NCI-H345 (cell line): ENCODE measurements around the gene RPL26.

Source experiments
- DNase-seq: peaks from one replicate; lab custom pipeline; 2025; lab: John Stamatoyannopoulos, UW

RPL26 gene

DNA sequence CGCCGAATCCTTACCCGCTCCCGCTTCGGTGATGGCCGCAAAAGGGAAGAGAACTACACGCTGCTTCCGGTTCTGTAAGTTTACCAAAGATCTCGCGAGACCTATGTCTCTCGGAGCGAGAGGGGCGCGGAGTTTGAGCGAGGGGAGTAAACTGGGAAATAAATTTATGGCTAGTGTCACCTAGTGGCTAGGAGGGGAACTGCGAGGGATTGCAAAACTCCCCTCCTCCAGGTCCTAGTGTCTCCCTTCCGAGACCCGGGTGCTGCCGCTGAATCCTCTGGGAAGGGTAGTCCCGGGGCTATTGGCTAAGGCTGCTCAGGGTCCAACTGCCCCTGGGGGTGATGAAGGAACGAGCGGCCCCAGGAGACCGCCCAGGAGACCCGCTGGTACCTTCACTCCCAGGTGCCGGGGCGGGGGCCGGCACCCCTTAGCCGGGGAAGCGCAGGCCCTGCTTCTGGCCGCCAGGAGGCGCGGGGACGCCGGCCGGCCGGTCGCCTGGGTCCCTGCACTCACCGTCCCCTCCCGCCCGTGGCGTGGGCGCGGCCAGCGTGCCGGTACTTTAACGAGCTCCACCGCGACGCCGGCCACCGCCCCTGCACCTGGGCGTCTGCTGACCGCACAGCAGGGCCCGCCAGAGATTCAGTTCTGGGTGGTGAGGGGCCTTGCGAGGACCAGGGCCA, at the start of gene RPL26:
Gene RPL26, minus strand, starts transcription at position 51 of the 680 bp plus-strand sequence. CDS start 883 bp downstream, outside the sequence.
- DNase-seq: peak; percentile 98

DNA sequence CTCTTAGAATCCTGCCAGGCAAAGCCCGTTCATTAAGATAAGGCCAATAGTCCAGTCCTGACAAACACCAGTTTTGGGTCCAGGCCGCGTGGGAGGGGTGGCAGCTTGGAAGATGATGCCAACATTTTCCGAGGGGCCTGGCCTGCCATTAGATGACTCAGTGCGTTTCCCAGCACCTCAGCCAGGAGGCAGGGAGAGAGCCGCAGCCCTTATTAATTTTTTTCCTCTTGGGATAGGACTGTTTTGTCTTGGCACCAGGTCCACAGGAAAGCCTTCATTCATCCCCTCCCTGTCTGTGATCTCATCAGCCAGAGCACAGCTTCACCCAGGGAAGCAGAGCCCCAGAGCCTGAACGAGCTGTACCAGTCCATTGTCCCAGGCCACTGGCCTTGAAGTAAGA, 48.0 kb upstream of the RPL26 start:
- DNase-seq: no peak

GRCh38 chr17:8426802-8427201, 43.8 kb upstream of the RPL26 start:
- DNase-seq: no peak

- DNase-seq: no peak
Observed at GRCh38 chr17:8426094-8426720, 43.2 kb upstream of the RPL26 start.

- no peak for DNase-seq
Observed at GRCh38 chr17:8421571-8421970, 38.6 kb upstream of the RPL26 start.

DNA sequence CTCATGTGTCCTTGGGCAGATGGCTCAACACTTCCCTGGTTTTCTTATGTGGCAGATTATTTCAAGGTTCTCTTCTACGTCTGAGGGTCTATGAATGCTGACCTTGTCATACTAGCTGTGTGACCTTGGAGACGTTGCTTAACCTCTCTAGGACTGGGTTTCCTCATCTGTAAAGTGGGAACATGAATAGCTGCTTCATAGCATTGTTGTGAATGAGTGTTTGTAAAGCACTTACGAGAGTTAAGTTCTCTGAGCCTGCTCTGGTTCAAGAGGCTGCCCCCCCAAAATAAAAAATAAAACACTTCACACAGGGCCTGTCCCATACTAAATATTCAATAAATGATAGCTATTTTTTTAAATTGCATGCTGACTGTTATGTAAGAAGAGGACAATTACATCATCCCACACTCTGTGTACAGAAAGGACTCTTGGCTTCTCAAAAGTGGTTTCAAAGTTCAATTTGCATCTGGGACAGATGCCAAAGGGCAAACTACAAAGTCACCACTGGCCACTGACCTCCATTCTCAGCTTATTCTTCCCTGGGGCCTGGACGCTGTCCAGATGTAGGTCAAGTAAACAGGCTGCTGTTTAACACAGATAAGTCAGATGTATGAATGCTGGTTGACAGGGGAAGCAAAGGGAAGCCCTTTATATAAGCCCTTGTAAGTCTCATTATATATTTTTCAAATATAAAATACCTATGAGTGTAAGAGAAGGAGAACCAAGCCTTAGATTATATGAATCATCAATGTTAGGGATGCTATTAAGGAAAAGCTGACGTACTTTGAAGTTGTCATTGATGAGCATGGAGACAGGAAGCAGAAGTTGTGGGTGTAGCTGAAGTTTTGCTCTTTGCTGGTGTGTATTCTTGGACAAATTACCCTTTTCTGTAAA, 37.3 kb upstream of the RPL26 start:
- DNase-seq: no peak

DNA sequence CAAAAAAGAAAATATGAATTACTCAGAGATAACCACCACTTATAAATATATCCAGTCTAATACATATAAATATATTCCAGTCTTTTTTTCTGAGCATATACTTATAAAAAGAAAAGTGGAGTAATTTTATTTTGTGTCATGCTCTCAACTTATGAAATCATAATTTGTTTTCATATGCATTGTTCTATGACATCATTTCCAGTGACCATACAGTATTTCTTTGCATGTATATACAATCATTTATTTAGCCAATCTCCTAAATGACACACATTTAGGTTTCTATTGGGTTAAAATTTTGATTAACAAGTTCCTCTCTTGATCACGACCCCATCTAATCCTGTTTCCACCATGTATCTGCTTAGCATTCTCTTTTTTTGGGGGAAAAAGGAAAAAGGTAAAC, 36.3 kb upstream of the RPL26 start:
- no peak for DNase-seq

- no peak for DNase-seq
Observed at GRCh38 chr17:8418471-8418870, 35.5 kb upstream of the RPL26 start.

GRCh38 chr17:8417806-8418205, 34.8 kb upstream of the RPL26 start:
- DNase-seq: no peak

DNA sequence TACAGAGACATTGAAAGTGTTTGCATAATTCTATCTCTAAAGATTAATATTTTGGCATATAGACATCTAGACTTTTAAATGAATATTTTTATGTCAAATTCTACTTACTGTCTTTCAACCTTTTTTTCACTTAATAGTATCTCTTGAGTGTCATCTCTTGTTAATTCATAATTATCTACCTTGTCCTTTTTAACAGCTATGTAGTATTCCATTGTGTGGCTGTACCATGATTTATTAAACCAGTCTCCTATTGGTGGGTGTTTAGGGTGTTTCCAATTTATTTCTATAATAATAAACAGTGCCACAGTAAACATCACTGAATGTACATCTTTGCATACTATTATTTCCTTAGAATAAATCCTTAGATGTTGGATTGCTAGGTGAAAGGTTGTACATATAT, 30.9 kb upstream of the RPL26 start:
- no peak for DNase-seq

GRCh38 chr17:8413328-8413727, 30.3 kb upstream of the RPL26 start:
- no peak for DNase-seq

DNA sequence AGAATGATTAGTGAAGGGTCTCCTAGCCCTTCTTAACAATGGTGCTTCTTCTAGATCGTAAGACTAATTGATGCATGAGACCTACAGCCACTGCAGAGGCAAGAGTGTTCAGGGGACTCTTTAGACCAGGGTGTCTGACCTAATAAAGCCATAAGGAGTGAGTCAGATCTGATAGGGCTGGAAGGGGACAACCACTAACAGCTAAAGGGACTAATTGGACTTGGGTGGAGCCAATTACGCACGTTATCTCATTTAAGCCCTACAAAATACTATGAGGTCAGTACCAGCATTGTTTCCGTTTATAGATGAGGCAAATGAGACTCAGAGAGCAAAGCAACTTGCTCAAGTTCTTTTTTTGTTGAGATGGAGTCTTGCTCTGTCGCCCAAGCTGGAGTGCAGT, 29.1 kb upstream of the RPL26 start:
- no peak for DNase-seq

- no peak for DNase-seq
Observed at GRCh38 chr17:8410883-8411238, 27.9 kb upstream of the RPL26 start.

- DNase-seq: peak; percentile 80
Observed at GRCh38 chr17:8409966-8410882, 27.2 kb upstream of the RPL26 start.

GRCh38 chr17:8408371-8408770, 25.4 kb upstream of the RPL26 start:
- DNase-seq: no peak

DNA sequence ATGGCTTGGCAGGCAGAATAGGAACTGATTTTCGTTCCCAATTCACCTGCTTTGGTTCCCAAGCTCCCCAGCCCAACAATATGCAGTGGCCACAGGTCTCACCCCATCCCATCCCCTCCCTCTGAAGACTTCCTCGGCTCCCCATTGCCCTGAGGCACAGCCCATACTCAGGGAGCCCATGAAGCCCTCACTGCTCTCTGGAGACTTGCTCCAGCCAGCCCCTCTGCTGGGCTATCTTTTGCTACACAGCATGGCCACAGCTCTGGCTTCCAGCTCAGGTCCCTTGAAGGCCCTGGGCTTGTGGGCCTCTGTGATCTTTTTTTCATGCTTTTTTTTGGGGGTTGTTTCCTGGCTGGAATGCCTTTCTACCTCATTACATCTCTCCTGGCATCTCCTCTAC, 23.2 kb upstream of the RPL26 start:
- no peak for DNase-seq

- DNase-seq: no peak
Observed at GRCh38 chr17:8405499-8406016, 22.6 kb upstream of the RPL26 start.

DNA sequence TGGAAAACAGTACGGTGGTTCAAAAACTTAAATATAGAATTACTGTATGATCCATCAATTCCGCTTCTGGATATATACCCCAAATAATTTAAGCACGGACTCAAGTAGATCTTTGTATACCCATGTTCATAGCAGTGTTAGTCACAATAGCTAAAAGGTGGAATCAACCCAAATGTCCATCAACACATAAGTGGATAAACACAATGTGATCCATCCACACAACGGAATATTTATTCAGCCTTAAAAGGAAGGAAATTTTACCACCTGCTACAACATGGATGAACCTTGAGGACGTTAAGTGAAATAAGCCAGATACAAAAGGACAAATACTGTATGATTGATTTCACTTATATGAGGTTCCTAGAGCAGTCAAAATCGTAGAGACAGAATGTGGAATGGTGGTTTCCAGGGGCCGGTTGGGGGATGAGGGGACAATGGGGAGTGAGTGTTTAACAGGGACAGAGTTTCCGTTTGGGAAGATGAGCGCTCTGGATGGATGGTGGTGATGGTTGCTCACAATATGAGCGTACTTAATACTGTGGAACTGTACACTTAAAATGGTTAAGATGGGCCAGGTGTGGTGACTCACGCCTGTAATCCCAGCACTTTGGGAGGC, 20.0 kb upstream of the RPL26 start:
- DNase-seq: no peak

GRCh38 chr17:8401107-8401506, 18.1 kb upstream of the RPL26 start:
- DNase-seq: no peak

GRCh38 chr17:8398980-8399379, 16.0 kb upstream of the RPL26 start:
- no peak for DNase-seq

GRCh38 chr17:8397636-8398035, 14.6 kb upstream of the RPL26 start, which contains the start of gene RNF222:
Gene RNF222, minus strand, starts transcription at chr17:8397827. Its CDS starts 4,366 bp downstream, at chr17:8393461.
- no peak for DNase-seq
